ENCODE data around the gene ARHGDIA. TPM values are rescaled to one million over a fixed set of nuclear protein-coding genes. Genes with fewer than 3 reads are reported as not detected.
"Not testable (repeated sequence)": the region's sequence is repeated elsewhere in the genome, so short reads cannot be mapped to it uniquely, and the experiment has no call there.

The ARHGDIA gene
- 100 to 1,000 TPM; 874 to 929 TPM for total RNA-seq

DNA sequence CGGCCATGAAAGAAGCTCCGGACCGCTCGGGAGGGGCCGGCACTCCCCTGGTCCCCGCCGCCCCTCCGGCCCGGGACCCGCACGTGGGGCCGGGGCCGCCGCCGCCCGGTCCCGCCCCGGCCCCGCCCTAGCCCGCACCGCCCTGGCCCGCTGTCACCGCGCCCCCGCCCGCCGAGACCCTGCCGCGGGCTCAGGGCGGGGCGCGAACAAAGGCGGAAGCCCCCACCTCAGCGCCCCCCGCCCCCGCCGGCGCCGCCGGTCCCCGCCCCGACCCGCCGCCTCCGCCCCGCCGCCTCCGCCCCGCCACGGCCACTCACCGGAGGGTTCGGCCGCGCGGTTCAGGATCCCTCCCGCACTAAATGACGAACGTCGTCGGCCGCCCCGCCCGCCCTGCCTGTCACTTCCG lies at the start of gene ARHGDIA:
Gene ARHGDIA (minus strand): TSS at position 357 of the 406 bp plus-strand sequence. CDS start 1,407 bp downstream, outside the sequence.
- ATAC-seq (peak; percentile 80 to 89), DNase-seq (ENCODE audit: low spot score) (no peak)
- Mint-ChIP-seq H3K36me3 (no peaks in the 10 kb centered on the region), H3K4me3 (peak within 1 kb of the TSS; percentile 87), H3K9me3 (no peaks in the 10 kb centered on the region), H3K4me1 (ENCODE audit: low read depth in 2 of 2) (peaks cover 16 to 23% of the 10 kb centered on the region in 2 donors), H3K27me3 (no peaks in the 10 kb centered on the region), H3K27ac (peak within 1 kb of the TSS; percentile 86 to 88)

DNA sequence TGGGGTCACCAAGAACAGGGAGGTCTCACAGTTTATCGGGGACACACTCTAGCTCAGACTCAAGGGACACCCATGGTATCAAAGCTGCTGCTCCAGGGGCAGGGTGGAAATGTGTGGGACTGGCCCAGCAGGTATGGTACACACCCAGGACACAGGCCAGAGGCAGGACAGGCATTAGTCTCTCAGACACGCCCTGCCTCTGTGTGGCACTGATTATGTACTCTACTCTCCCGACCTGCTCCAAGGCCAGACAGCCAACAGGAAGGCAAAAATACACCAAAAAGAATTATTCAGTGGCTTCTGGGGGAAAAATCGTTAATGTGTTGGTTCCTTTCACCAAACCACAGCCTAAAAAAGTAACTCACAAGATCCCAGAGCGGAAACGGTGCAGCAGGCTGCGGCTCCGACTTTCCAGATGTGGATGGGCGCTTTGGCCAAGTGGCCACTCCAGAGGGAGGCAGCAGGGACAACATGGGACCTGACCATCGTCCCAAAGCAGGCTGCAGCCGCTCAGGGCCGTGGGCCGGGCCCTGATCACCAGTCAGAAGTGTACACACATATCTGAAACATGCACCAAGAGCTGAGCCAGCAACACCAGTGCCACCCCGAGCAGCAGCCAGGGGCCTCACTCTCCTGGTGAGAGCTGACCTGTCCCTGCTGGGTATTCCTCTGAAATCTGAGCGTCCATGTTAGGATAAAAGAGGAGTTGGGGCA lies 47.9 kb upstream of the ARHGDIA start:
- H3K4me1 Mint-ChIP-seq (ENCODE audit: low read depth in 2 of 2) = peaks cover 18 to 28% of the 10 kb centered on the region in 2 donors
- DNase-seq (ENCODE audit: low spot score) (no peak), ATAC-seq (no peak)
- no peaks in the 10 kb centered on the region for H3K36me3 Mint-ChIP-seq
- no peaks in the 10 kb centered on the region for H3K9me3 Mint-ChIP-seq
- H3K4me3 Mint-ChIP-seq = no peak overlapping the region
- H3K27me3 Mint-ChIP-seq = no peaks in the 10 kb centered on the region
- peak overlapping the region; percentile 39 to 81 for H3K27ac Mint-ChIP-seq

GRCh38 chr17:81918333-81918669 lies 47.2 kb upstream of the ARHGDIA start:
- H3K4me3 Mint-ChIP-seq = peak overlapping the region; percentile 88
- peak; percentile 21 to 63 for ATAC-seq
- H3K27me3 Mint-ChIP-seq; H3K36me3 Mint-ChIP-seq; H3K9me3 Mint-ChIP-seq; DNase-seq (ENCODE audit: low spot score): not testable (repeated sequence)
- H3K27ac Mint-ChIP-seq = peak overlapping the region; percentile 39 to 81
- peaks cover 17 to 29% of the 10 kb centered on the region in 2 donors for H3K4me1 Mint-ChIP-seq (ENCODE audit: low read depth in 2 of 2)

DNA sequence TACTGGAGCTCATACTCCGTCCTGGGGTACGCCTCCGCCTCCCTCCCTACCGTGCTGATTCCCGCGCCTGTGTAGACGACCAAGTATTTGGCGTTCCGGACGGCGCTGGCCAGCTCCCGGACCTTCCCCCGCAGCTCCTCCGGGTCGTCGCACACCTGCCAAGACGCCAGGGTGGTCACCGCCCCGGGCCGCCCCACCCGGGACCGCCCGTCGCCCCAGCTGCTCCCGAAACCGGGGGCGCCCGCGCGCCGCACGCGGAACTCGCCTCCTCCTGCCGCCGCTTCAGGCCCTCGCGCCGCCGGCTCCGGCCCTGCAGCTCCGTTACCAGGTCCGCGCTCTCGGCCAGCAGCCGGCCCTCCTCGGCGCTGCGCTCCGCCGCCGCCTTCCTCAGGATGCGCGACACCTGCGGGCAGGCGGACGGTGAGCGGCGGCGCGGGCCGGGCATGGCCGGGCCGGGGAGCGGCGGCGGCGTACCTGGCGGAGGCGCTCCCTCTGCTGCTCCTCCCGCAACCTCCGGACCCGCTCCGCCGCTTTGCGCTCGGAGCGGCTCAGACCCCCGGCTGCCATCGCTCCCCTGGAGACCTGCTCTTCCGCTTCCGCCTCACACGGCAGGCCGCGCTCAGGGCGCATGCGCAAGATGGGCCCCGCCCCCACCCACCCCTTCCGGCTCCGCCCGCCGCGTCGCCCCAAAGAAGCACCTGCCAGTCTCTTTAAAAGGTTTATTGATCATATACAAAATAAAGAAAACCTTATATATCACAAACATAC lies 46.6 kb upstream of the ARHGDIA start, which contains the start of gene SIRT7:
Gene SIRT7 (minus strand): TSS at position 612 of the 768 bp plus-strand sequence. CDS start 45 bp downstream, at position 567.
- peaks cover 17 to 29% of the 10 kb centered on the region in 2 donors for H3K4me1 Mint-ChIP-seq (ENCODE audit: low read depth in 2 of 2)
- peak within 1 kb of the TSS; percentile 51 to 81 for H3K27ac Mint-ChIP-seq
- peak within 1 kb of the TSS; percentile 92 for H3K4me3 Mint-ChIP-seq

DNA sequence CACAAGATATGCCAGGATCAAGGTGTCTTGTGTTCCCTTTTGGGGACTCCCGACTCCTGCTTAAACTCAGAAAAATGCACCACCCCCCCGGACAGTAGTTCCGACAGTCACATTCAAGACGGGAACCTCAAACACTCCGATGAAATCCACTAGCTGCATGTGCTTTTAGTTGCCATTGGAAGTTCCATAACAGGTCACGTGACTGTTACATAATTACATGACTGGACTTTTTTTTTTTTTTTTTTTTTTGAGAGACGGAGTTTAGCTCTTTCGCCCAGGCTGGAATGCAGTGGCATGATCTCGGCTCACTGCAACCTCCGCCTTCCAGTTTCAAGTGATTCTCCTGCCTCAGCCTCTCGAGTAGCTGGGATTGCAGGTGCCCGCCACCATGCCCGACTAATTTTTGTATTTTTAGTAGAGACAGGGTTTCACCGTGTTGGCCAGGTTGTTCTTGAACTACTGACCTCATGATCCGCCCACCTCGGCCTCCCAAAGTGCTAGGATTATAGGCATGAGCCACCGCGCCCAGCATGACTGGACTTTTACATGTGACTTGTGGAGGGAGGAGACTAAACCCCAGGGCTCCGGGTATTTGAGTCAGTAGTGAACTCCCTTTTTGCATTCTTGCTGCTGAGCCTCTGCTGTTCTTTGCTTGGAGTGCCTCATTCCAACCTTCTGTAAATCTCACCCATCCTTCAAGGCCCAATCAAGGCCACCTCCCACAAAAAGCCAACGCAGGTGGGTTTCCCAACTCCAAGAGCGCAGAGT lies 45.3 kb upstream of the ARHGDIA start:
- peaks cover 6% of the 10 kb centered on the region for H3K36me3 Mint-ChIP-seq
- peak overlapping the region; percentile 51 to 72 for H3K27ac Mint-ChIP-seq
- H3K9me3 Mint-ChIP-seq = no peaks in the 10 kb centered on the region
- peak overlapping the region; percentile 92 for H3K4me3 Mint-ChIP-seq
- no peaks in the 10 kb centered on the region for H3K27me3 Mint-ChIP-seq
- ATAC-seq = no peak
- DNase-seq (ENCODE audit: low spot score) = no peak
- peaks cover 17 to 29% of the 10 kb centered on the region in 2 donors for H3K4me1 Mint-ChIP-seq (ENCODE audit: low read depth in 2 of 2)

More for the DNA sequence above, 46.6 kb upstream of the ARHGDIA start, which contains the start of gene SIRT7:
- no peaks in the 10 kb centered on the region for H3K27me3 Mint-ChIP-seq
- peak; percentile 87 to 92 for ATAC-seq
- H3K36me3 Mint-ChIP-seq = peaks cover 6% of the 10 kb centered on the region
- peak; percentile 86 for DNase-seq (ENCODE audit: low spot score)
- H3K9me3 Mint-ChIP-seq = no peaks in the 10 kb centered on the region

DNA sequence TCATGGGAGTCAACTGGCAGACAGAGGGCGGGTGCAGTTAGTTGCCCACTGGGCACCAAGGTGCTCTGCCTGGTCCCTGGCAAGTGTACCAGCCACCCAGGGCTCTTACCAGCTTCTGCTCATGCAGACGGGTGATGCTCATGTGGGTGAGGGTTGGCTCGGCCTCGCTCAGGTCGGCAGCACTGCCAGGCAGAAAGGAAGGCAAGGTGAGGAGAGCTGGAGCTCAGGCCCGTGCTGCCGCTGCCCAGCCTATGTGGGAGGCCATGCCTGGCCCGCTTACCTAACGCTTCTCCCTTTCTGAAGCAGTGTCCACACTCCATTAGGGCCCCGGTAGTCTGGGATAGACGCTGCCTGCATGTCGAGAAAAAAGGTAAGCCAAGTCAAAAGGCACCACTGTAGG lies 44.2 kb upstream of the ARHGDIA start:
- Mint-ChIP-seq H3K9me3 (no peaks in the 10 kb centered on the region), H3K36me3 (peaks cover 6% of the 10 kb centered on the region), H3K27ac (no peak overlapping the region), H3K4me3 (peak overlapping the region; percentile 15), H3K4me1 (ENCODE audit: low read depth in 2 of 2) (peaks cover 17 to 29% of the 10 kb centered on the region in 2 donors), H3K27me3 (no peaks in the 10 kb centered on the region)
- DNase-seq (ENCODE audit: low spot score) = peak; percentile 57
- no peak for ATAC-seq

GRCh38 chr17:81914103-81914850 lies 43.1 kb upstream of the ARHGDIA start:
- peaks cover 6% of the 10 kb centered on the region for H3K36me3 Mint-ChIP-seq
- no peak for ATAC-seq

GRCh38 chr17:81913394-81914102 lies 42.4 kb upstream of the ARHGDIA start:
- peaks cover 17 to 21% of the 10 kb centered on the region in 2 donors for H3K4me1 Mint-ChIP-seq (ENCODE audit: low read depth in 2 of 2)
- H3K36me3 Mint-ChIP-seq = peaks cover 6% of the 10 kb centered on the region
- peak overlapping the region; percentile 41 for H3K4me3 Mint-ChIP-seq

More at GRCh38 chr17:81914103-81914850, 43.1 kb upstream of the ARHGDIA start:
- Mint-ChIP-seq H3K4me3 (no peak overlapping the region), H3K9me3 (no peaks in the 10 kb centered on the region), H3K27ac (no peak overlapping the region), H3K4me1 (ENCODE audit: low read depth in 2 of 2) (peaks cover 17 to 26% of the 10 kb centered on the region in 2 donors), H3K27me3 (no peaks in the 10 kb centered on the region)
- DNase-seq (ENCODE audit: low spot score) = peak; percentile 52

GRCh38 chr17:81912441-81913309 lies 41.5 kb upstream of the ARHGDIA start:
- ATAC-seq (no peak), DNase-seq (ENCODE audit: low spot score) (peak; percentile 59)
- Mint-ChIP-seq H3K27ac (peak overlapping the region in 1 of 2 donors; percentile 37), H3K4me3 (peak overlapping the region; percentile 41), H3K27me3 (no peaks in the 10 kb centered on the region), H3K4me1 (ENCODE audit: low read depth in 2 of 2) (peaks cover 17 to 18% of the 10 kb centered on the region in 2 donors), H3K9me3 (no peaks in the 10 kb centered on the region), H3K36me3 (peaks cover 6% of the 10 kb centered on the region)

More at GRCh38 chr17:81913394-81914102, 42.4 kb upstream of the ARHGDIA start:
- Mint-ChIP-seq H3K27ac (peak overlapping the region in 1 of 2 donors; percentile 37), H3K27me3 (no peaks in the 10 kb centered on the region), H3K9me3 (no peaks in the 10 kb centered on the region)
- ATAC-seq (no peak), DNase-seq (ENCODE audit: low spot score) (peak; percentile 56)

- H3K27ac Mint-ChIP-seq = no peak overlapping the region
- peaks cover 6% of the 10 kb centered on the region for H3K36me3 Mint-ChIP-seq
- peaks cover 12 to 14% of the 10 kb centered on the region in 2 donors for H3K4me1 Mint-ChIP-seq (ENCODE audit: low read depth in 2 of 2)
- ATAC-seq = no peak
- H3K9me3 Mint-ChIP-seq = no peaks in the 10 kb centered on the region
- H3K4me3 Mint-ChIP-seq = peak overlapping the region; percentile 68
- peak; percentile 47 for DNase-seq (ENCODE audit: low spot score)
- H3K27me3 Mint-ChIP-seq = no peaks in the 10 kb centered on the region
Measured at GRCh38 chr17:81911969-81912368, 40.8 kb upstream of the ARHGDIA start.

GRCh38 chr17:81911277-81911961 lies 40.3 kb upstream of the ARHGDIA start, which contains the start of gene PCYT2:
TSS of gene PCYT2 (minus strand) at chr17:81911399. CDS start at chr17:81911355, 44 bp downstream.
- Mint-ChIP-seq H3K27ac (no peak within 1 kb of the TSS), H3K4me1 (ENCODE audit: low read depth in 2 of 2) (peaks cover 8 to 9% of the 10 kb centered on the region in 2 donors), H3K9me3 (no peaks in the 10 kb centered on the region), H3K36me3 (peaks cover 6% of the 10 kb centered on the region), H3K27me3 (no peaks in the 10 kb centered on the region), H3K4me3 (peak within 1 kb of the TSS; percentile 84)
- DNase-seq (ENCODE audit: low spot score) (peak; percentile 92), ATAC-seq (peak; percentile 94 to 95)
